Mesenchymal stem cell (in vitro differentiated cells and primary cell): Measurements from ENCODE around the gene LGALS8.
A peak's percentile ranks its signal among the peaks of the same experiment; 100 is the strongest.
"Not testable (repeated sequence)": the region's sequence is repeated elsewhere in the genome, so short reads cannot be mapped to it uniquely, and the experiment has no call there.

Experiments used
- DNase-seq: peaks from one replicate; pipeline ENCODE4 v3.0.0-alpha.2; 2013
- H2AFZ ChIP-seq: one replicate; pipeline ENCODE4 v1.6.1; 2013; ENCODE audit warnings: low read depth, mild to moderate bottlenecking, control low read depth, inconsistent platforms, low read length, moderate library complexity
- H2AK5ac ChIP-seq: 2 replicates; pipeline ENCODE4 v1.6.1; 2013; ENCODE audit warnings: low read length, moderate library complexity, mild to moderate bottlenecking, inconsistent platforms; ENCODE audit not compliant: severe bottlenecking
- H2BK120ac ChIP-seq: one replicate; pipeline ENCODE4 v1.6.1; 2013; ENCODE audit warnings: low read depth, mild to moderate bottlenecking, inconsistent platforms, low read length, moderate library complexity
- H2BK12ac ChIP-seq, 2 experiments: one replicate each; pipeline ENCODE4 v1.6.1; 2013; ENCODE audit warnings: inconsistent platforms in 2 of 2, low read length in 2 of 2, mild to moderate bottlenecking in 2 of 2, moderate library complexity in 2 of 2, control low read depth in 1 of 2
- H2BK15ac ChIP-seq: one replicate; pipeline ENCODE4 v1.6.1; 2013; ENCODE audit warnings: mild to moderate bottlenecking, low read depth, inconsistent platforms; ENCODE audit not compliant: poor library complexity, severe bottlenecking
- H2BK5ac ChIP-seq: 2 replicates; pipeline ENCODE4 v1.6.1; 2013; ENCODE audit warnings: low read depth, mild to moderate bottlenecking, low read length, control low read depth, inconsistent platforms; ENCODE audit not compliant: poor library complexity, severe bottlenecking
- H3K14ac ChIP-seq, 2 experiments: one replicate each; pipeline ENCODE4 v1.6.1; 2013; ENCODE audit warnings: inconsistent platforms in 2 of 2, low read length in 2 of 2, control low read depth in 1 of 2, mild to moderate bottlenecking in 1 of 2, moderate library complexity in 1 of 2
- H3K18ac ChIP-seq, 2 experiments: one replicate each; pipeline ENCODE4 v1.6.1; 2013; ENCODE audit warnings: inconsistent platforms in 2 of 2, low read length in 2 of 2, control low read depth in 1 of 2, low read depth in 1 of 2, mild to moderate bottlenecking in 1 of 2
- H3K23ac ChIP-seq, 2 experiments: one replicate each; pipeline ENCODE4 v1.6.1; 2013; ENCODE audit warnings: inconsistent platforms in 2 of 2, low read length in 2 of 2, mild to moderate bottlenecking in 2 of 2, moderate library complexity in 2 of 2, control low read depth in 1 of 2
- H3K27ac ChIP-seq: 2 replicates; pipeline ENCODE4 v1.5.1; 2013; ENCODE audit warnings: mild to moderate bottlenecking, moderate library complexity, low read length, control low read depth, inconsistent platforms; ENCODE audit not compliant: poor library complexity, severe bottlenecking
- H3K27me3 ChIP-seq, 2 experiments: 2 replicates each; pipeline versions ENCODE4 v1.6.1 to v1.7.0; 2013; ENCODE audit warnings: low read length in 2 of 2, mild to moderate bottlenecking in 2 of 2, moderate library complexity in 2 of 2, control low read depth in 1 of 2, inconsistent platforms in 1 of 2; ENCODE audit not compliant: control insufficient read depth in 1 of 2, insufficient read depth in 1 of 2
- H3K36me3 ChIP-seq, 2 experiments: 2 replicates each; pipeline versions ENCODE4 v1.6.1 to v1.7.0; 2013; ENCODE audit warnings: low read length in 2 of 2, control low read depth in 1 of 2, inconsistent platforms in 1 of 2, low read depth in 1 of 2, mild to moderate bottlenecking in 1 of 2; ENCODE audit not compliant: insufficient read depth in 2 of 2, control insufficient read depth in 1 of 2
- H3K4ac ChIP-seq, 2 experiments: one replicate each; pipeline ENCODE4 v1.6.1; 2013; ENCODE audit warnings: inconsistent platforms in 2 of 2, low read length in 2 of 2, mild to moderate bottlenecking in 2 of 2, moderate library complexity in 2 of 2, control low read depth in 1 of 2, low read depth in 1 of 2
- H3K4me1 ChIP-seq: 2 replicates; pipeline ENCODE4 v1.6.1; 2013; ENCODE audit warnings: low read depth, low read length, control low read depth; ENCODE audit not compliant: control insufficient read depth, insufficient read depth
- H3K4me2 ChIP-seq: 2 replicates; pipeline ENCODE4 v1.6.1; 2013; ENCODE audit warnings: low read length, mild to moderate bottlenecking, inconsistent platforms; ENCODE audit not compliant: poor library complexity, severe bottlenecking
- H3K4me3 ChIP-seq, 2 experiments: 2 replicates each; pipeline versions ENCODE4 v1.5.1 to v1.7.0; 2013; ENCODE audit warnings: low read length in 2 of 2, mild to moderate bottlenecking in 2 of 2, control low read depth in 1 of 2, low read depth in 1 of 2; ENCODE audit not compliant: insufficient read depth in 1 of 2
- H3K79me1 ChIP-seq: replicated peaks from 2 replicates; pipeline ENCODE4 v1.6.1; 2013; ENCODE audit warnings: mild to moderate bottlenecking, control low read depth, low read length, inconsistent platforms; ENCODE audit not compliant: poor library complexity, severe bottlenecking
- H3K9ac ChIP-seq: 2 replicates; pipeline ENCODE4 v1.7.0; 2013; ENCODE audit warnings: mild to moderate bottlenecking, low read length, moderate library complexity
- H3K9me3 ChIP-seq: 2 replicates; pipeline ENCODE4 v1.7.0; 2013; ENCODE audit warnings: mild to moderate bottlenecking, low read length; ENCODE audit not compliant: control insufficient read depth
- H4K8ac ChIP-seq: one replicate; pipeline ENCODE4 v1.6.1; 2013; ENCODE audit warnings: inconsistent platforms, mild to moderate bottlenecking, low read length, moderate library complexity
- H4K91ac ChIP-seq: one replicate; pipeline ENCODE4 v1.6.1; 2013; ENCODE audit warnings: mild to moderate bottlenecking, low read length, inconsistent platforms
- WGBS: methylation state at CpG from one replicate; pipeline ENCODE4 v1.1.7; 2013; ENCODE audit warnings: mixed read lengths; 5-methylcytosine and 5-hydroxymethylcytosine counted together

Gene LGALS8

DNA sequence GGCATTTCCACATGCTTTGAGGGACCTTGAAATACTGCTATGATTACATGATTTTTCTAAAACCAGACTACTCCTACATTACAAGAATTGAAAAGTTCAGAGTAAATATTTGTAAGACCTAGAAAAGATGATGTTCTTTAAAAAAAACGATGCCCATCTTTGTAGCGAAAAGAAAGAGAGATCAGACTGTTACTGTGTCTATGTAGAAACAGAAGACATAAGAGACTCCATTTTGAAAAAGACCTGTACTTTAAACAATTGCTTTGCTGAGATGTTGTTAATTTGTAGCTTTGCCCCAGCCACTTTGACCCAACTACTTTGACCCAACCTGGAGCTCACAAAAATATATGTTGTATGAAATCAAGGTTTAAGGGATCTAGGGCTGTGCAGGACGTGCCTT lies 19.4 kb upstream of the LGALS8 start:
- not testable (repeated sequence) for H3K27me3 ChIP-seq, H2AFZ ChIP-seq, H3K4me3 ChIP-seq, H3K79me1 ChIP-seq, H3K27ac ChIP-seq, H3K9ac ChIP-seq, H2BK120ac ChIP-seq, H3K4me1 ChIP-seq, H3K9me3 ChIP-seq, H4K91ac ChIP-seq, H2BK5ac ChIP-seq, H3K14ac ChIP-seq, DNase-seq, H4K8ac ChIP-seq, H3K4me2 ChIP-seq, H3K36me3 ChIP-seq, H3K23ac ChIP-seq, H3K18ac ChIP-seq, H3K4ac ChIP-seq, H2BK15ac ChIP-seq, H2AK5ac ChIP-seq
- H2BK12ac ChIP-seq: peak overlapping the region in 1 of 2 experiments; percentile 39
- 80% methylated on average over 3 of the region's 3 CpGs for WGBS

DNA sequence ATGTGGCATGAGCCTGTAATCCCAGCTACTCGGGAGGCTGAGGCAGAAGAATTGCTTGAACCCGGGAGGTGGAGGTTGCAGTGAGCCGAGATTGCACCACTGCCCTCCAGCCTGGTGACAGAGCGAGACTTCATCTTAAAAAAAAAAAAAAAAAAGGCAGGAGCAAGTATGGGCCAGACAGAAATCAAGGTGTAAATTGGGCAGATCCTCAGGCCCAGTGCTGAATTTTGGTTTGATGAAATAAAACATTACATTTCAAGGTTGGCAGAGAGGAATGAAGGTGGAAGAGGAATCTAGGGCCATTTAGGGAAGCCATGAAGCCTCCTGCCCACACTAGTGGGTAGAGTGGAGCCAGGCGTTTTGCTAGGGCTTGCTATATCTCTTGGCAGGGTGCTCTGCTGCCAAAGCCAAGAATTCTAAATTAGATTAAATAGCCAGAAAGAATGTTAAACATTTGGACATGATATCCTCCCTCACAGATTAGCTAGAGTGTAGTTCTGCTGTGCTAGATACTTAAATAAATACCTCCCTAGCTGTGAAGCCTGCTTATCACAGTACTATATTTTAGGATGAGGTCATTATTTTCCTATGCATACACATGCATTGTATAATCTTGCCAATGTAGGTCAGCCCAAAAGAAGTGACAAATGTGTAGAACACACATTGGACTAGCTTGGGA lies 16.6 kb upstream of the LGALS8 start:
- Histone ChIP-seq H2BK12ac (no peak overlapping the region), H3K23ac (no peak overlapping the region), H3K4me1 (peaks cover 2% of the 10 kb centered on the region), H3K14ac (no peak overlapping the region), H3K9ac (no peak overlapping the region), H3K4ac (no peak overlapping the region), H2BK5ac (no peak overlapping the region), H4K8ac (no peak overlapping the region), H2BK120ac (peak overlapping the region; percentile 34), H3K27me3 (peaks cover 0 to 6% of the 10 kb centered on the region in 2 experiments), H3K4me3 (no peak overlapping the region), H3K27ac (peak overlapping the region; percentile 53), H3K9me3 (no peaks in the 10 kb centered on the region), H2AK5ac (no peak overlapping the region), H2AFZ (no peak overlapping the region), H3K79me1 (no peaks in the 10 kb centered on the region), H3K36me3 (no peaks in the 10 kb centered on the region), H4K91ac (no peak overlapping the region), H3K4me2 (no peak overlapping the region), H2BK15ac (peak overlapping the region; percentile 48), H3K18ac (no peak overlapping the region)
- 98% methylated on average over 4 of the region's 5 CpGs for WGBS
- DNase-seq: no peak

DNA sequence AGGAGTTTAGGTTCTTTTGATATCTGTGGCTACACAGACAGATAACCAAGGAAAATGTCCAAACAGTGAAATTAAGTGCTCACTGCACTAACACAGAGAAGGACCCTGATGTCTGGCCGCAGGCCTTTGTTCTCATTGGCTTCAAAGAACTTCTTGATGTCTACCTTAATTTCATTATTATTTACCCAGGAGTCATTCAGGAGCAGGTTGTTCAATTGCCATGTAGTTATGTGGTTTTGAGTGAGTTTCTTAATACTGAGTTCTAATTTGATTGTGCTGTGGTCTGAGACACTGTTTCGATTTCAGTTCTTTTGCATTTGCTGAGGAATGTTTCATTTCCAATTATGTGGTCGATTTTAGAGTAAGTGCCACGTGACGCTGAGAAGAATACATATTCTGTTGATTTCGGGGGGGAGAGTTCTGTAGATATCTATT lies 15.2 kb upstream of the LGALS8 start:
- Histone ChIP-seq H4K91ac (no peak overlapping the region), H2BK5ac (no peak overlapping the region), H2BK15ac (no peak overlapping the region), H3K27me3 (peaks cover 0 to 6% of the 10 kb centered on the region in 2 experiments), H3K23ac (no peak overlapping the region), H3K4me2 (no peak overlapping the region), H2AFZ (no peak overlapping the region), H3K27ac (no peak overlapping the region), H2BK120ac (no peak overlapping the region), H3K4me3 (no peak overlapping the region), H3K4me1 (peaks cover 2% of the 10 kb centered on the region), H2AK5ac (no peak overlapping the region), H3K9ac (no peak overlapping the region), H3K79me1 (no peaks in the 10 kb centered on the region), H3K36me3 (no peaks in the 10 kb centered on the region), H3K4ac (no peak overlapping the region), H2BK12ac (no peak overlapping the region), H4K8ac (no peak overlapping the region), H3K14ac (no peak overlapping the region), H3K9me3 (no peaks in the 10 kb centered on the region), H3K18ac (no peak overlapping the region)
- no peak for DNase-seq
- WGBS: 92% methylated on average over 6 of the region's 6 CpGs

DNA sequence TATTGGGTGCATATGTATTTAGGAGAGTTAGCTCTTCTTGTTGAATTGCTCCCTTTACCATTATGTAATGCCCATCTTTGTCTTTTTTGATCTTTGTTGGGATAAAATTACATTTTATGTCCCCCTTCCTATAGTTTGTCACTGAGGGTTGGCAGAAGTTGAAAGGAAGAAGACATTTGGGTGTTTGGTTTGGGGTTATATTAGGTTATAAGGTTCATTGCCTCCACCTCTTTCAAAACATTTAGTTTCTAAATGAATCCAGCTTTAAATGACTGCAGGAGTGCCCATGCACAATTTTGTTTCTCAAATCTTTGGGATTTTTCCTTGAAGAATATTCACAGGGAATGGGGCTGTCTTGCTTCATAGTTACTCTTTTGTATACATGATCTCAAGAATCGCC lies 14.6 kb upstream of the LGALS8 start:
- Histone ChIP-seq H3K4me1 (peaks cover 2% of the 10 kb centered on the region), H2BK15ac (no peak overlapping the region), H3K27ac (no peak overlapping the region), H3K9me3 (no peaks in the 10 kb centered on the region), H3K4me2 (no peak overlapping the region), H3K27me3 (peaks cover 0 to 6% of the 10 kb centered on the region in 2 experiments), H3K79me1 (no peaks in the 10 kb centered on the region), H2BK5ac (no peak overlapping the region), H2BK120ac (no peak overlapping the region), H3K4ac (no peak overlapping the region), H3K14ac (no peak overlapping the region), H3K18ac (no peak overlapping the region), H3K9ac (no peak overlapping the region), H3K36me3 (no peaks in the 10 kb centered on the region), H3K4me3 (no peak overlapping the region), H2AK5ac (no peak overlapping the region), H2AFZ (no peak overlapping the region), H2BK12ac (no peak overlapping the region), H3K23ac (no peak overlapping the region), H4K91ac (no peak overlapping the region), H4K8ac (no peak overlapping the region)
- DNase-seq: no peak
- 85% methylated on average over 1 of the region's 1 CpG for WGBS
